RWPE1 (cell line): ENCODE measurements around the gene RAB29.
A peak's percentile ranks its signal among the peaks of the same experiment; 100 is the strongest.
"Not testable (repeated sequence)": the region's sequence is repeated elsewhere in the genome, so short reads cannot be mapped to it uniquely, and the experiment has no call there.

Experiments
- CTCF ChIA-PET: fragments of 350-600 bp; sonication (Branson Sonifier 250); formaldehyde crosslinking; extraction: SDS; loops from one replicate; lab custom pipeline; 2021; lab: Yijun Ruan, JAX
- POLR2A ChIA-PET: fragments of 400-600 bp; formaldehyde crosslinking; extraction: SDS; loops from one replicate; lab custom pipeline; 2020; ENCODE audit warnings: antibody characterized with exemption; ENCODE audit not compliant: low non-redundant PET; lab: Yijun Ruan, JAX
- DNase-seq: peaks from one replicate; pipeline ENCODE4 v3.0.0; 2012; ENCODE audit warnings: low spot score
- H3K27ac ChIP-seq: fragments of 450-650 bp; 2 replicates; pipeline ENCODE4 v1.5.1; 2017
- CTCF ChIP-seq: fragments of 450-650 bp; conservative IDR thresholded peaks from 2 replicates; pipeline ENCODE4 v1.5.1; 2017; ENCODE audit warnings: low read depth, mild to moderate bottlenecking

Gene RAB29

GRCh38 chr1:205726619-205727125, 48.6 kb downstream of the RAB29 start:
- no peak for DNase-seq
- CTCF ChIA-PET = interaction anchor here (0.5 to 1.2 kb wide), 5 partner anchors 15 to 1559 kb away, joined by 3 read pairs; no protein-coding TSS in a partner anchor
- POLR2A ChIA-PET = no interaction called here
- no peak overlapping the region for H3K27ac ChIP-seq
- no peak for TF ChIP-seq CTCF

GRCh38 chr1:205725514-205725913, 49.8 kb downstream of the RAB29 start:
- peak overlapping the region; percentile 21; the same call in 1 of the 2 replicates for H3K27ac ChIP-seq
- no peak for TF ChIP-seq CTCF
- CTCF ChIA-PET = no interaction called here
- DNase-seq = no peak
- POLR2A ChIA-PET = no interaction called here

- POLR2A ChIA-PET = interaction anchor here (0.7 kb wide), 1 partner anchor 56 kb away, joined by 3 read pairs; no protein-coding TSS in a partner anchor
- CTCF ChIA-PET = interaction anchor here (0.6 to 3.3 kb wide), 3 partner anchors 9 to 130 kb away, joined by 5 to 9 read pairs (median 6); no protein-coding TSS in a partner anchor
Measured at GRCh38 chr1:205720740-205721139, 54.5 kb downstream of the RAB29 start.

GRCh38 chr1:205719762-205720161, 55.5 kb downstream of the RAB29 start:
- H3K27ac ChIP-seq = no peak overlapping the region
- TF ChIP-seq CTCF = no peak
- CTCF ChIA-PET = interaction anchor here (0.7 kb wide), 1 partner anchor 138 kb away, joined by 6 read pairs; no protein-coding TSS in a partner anchor
- POLR2A ChIA-PET = no interaction called here
- DNase-seq = no peak

More at GRCh38 chr1:205720740-205721139, 54.5 kb downstream of the RAB29 start:
- DNase-seq, H3K27ac ChIP-seq: not testable (repeated sequence)

GRCh38 chr1:205719015-205719414, 56.3 kb downstream of the RAB29 start:
- H3K27ac ChIP-seq = no peak overlapping the region
- DNase-seq = no peak
- ChIA-PET CTCF (interaction anchor here (0.6 kb wide), 1 partner anchor 18 kb away, joined by 4 read pairs; no protein-coding TSS in a partner anchor), POLR2A (no interaction called here)
- TF ChIP-seq CTCF = no peak
